SK-N-SH treated with all-trans-retinoic acid at 6 μM for 48 hours (cell line): ENCODE results near the gene KRTAP10-7.
"Not testable (repeated sequence)": the region's sequence is repeated elsewhere in the genome, so short reads cannot be mapped to it uniquely, and the experiment has no call there.

ENCODE experiments used
- ATAC-seq: fragments of 200-7000 bp; cut with Tn5 transposase; 3 replicates; pipeline ENCODE4 v1.9.1; 2020; ENCODE audit warnings: mild to moderate bottlenecking, moderate library complexity
- ARNTL ChIP-seq: fragments of 450-650 bp; formaldehyde crosslinking; IDR thresholded peaks from 2 replicates; pipeline ENCODE4 v1.5.0; 2020; ENCODE audit warnings: low read depth, mild to moderate bottlenecking, moderate library complexity, borderline replicate concordance
- BACH2 ChIP-seq: fragments of 250-450 bp; sonication (Bioruptor Pico); IDR thresholded peaks from 2 replicates; pipeline ENCODE4 v1.9.0; 2021; ENCODE audit warnings: mild to moderate bottlenecking, borderline replicate concordance
- CREB5 ChIP-seq: fragments of 250-450 bp; sonication (Bioruptor Pico); IDR thresholded peaks from 2 replicates; pipeline ENCODE4 v1.5.1; 2020; ENCODE audit warnings: low read depth, mild to moderate bottlenecking, moderate library complexity
- CSDC2 ChIP-seq: fragments of 250-450 bp; sonication (Bioruptor Pico); IDR thresholded peaks from 2 replicates; pipeline ENCODE4 v1.5.0; 2020; ENCODE audit warnings: mild to moderate bottlenecking, moderate library complexity
- ESRRG ChIP-seq: fragments of 250-450 bp; sonication (Bioruptor Pico); IDR thresholded peaks from 2 replicates; pipeline ENCODE4 v1.6.1; 2021; ENCODE audit warnings: mild to moderate bottlenecking
- GLIS3 ChIP-seq: fragments of 250-450 bp; sonication (Bioruptor Pico); IDR thresholded peaks from 2 replicates; pipeline ENCODE4 v1.5.0; 2020; ENCODE audit warnings: mild to moderate bottlenecking, moderate library complexity
- ISL1 ChIP-seq: fragments of 250-450 bp; sonication (Bioruptor Pico); IDR thresholded peaks from 2 replicates; pipeline ENCODE4 v2.1.2; 2022; ENCODE audit warnings: mild to moderate bottlenecking, moderate library complexity
- PATZ1 ChIP-seq: fragments of 250-450 bp; sonication (Bioruptor Pico); IDR thresholded peaks from 2 replicates; pipeline ENCODE4 v1.8.0; 2020; ENCODE audit warnings: mild to moderate bottlenecking, moderate library complexity, borderline replicate concordance
- POU6F1 ChIP-seq: fragments of 250-450 bp; sonication (Bioruptor Pico); IDR thresholded peaks from 2 replicates; pipeline ENCODE4 v1.8.0; 2021; ENCODE audit warnings: low read depth, mild to moderate bottlenecking, moderate library complexity, borderline replicate concordance
- PPARA ChIP-seq: fragments of 250-450 bp; sonication (Bioruptor Pico); IDR thresholded peaks from 2 replicates; pipeline ENCODE4 v1.5.0; 2020; ENCODE audit warnings: mild to moderate bottlenecking, borderline replicate concordance
- RARB ChIP-seq: fragments of 250-450 bp; sonication (Bioruptor Pico); IDR thresholded peaks from 2 replicates; pipeline ENCODE4 v1.8.0; 2021; ENCODE audit warnings: mild to moderate bottlenecking, moderate library complexity
- SNAI2 ChIP-seq: fragments of 250-450 bp; sonication (Bioruptor Pico); IDR thresholded peaks from 2 replicates; pipeline ENCODE4 v1.5.0; 2020; ENCODE audit warnings: mild to moderate bottlenecking, moderate library complexity
- TCF4 ChIP-seq: fragments of 250-450 bp; sonication (Bioruptor Pico); IDR thresholded peaks from 2 replicates; pipeline ENCODE4 v1.8.0; 2021; ENCODE audit warnings: mild to moderate bottlenecking, moderate library complexity, borderline replicate concordance
- TOX ChIP-seq: fragments of 250-450 bp; sonication (Bioruptor Pico); IDR thresholded peaks from 2 replicates; pipeline ENCODE4 v1.8.0; 2021; ENCODE audit warnings: mild to moderate bottlenecking, moderate library complexity, borderline replicate concordance
- ZC3H10 ChIP-seq: fragments of 250-450 bp; sonication (Bioruptor Pico); IDR thresholded peaks from 2 replicates; pipeline ENCODE4 v1.5.1; 2021; ENCODE audit warnings: mild to moderate bottlenecking, moderate library complexity
- ZFP3 ChIP-seq: fragments of 250-450 bp; sonication (Bioruptor Pico); IDR thresholded peaks from 2 replicates; pipeline ENCODE4 v1.5.0; 2020; ENCODE audit warnings: mild to moderate bottlenecking, moderate library complexity
- ZFP30 ChIP-seq: fragments of 450-650 bp; formaldehyde crosslinking; IDR thresholded peaks from 2 replicates; pipeline ENCODE4 v1.5.0; 2022; ENCODE audit warnings: mild to moderate bottlenecking, moderate library complexity
- ZNF565 ChIP-seq: fragments of 450-650 bp; formaldehyde crosslinking; conservative IDR thresholded peaks from 2 replicates; pipeline ENCODE4 v1.5.0; 2020; ENCODE audit warnings: low read depth, mild to moderate bottlenecking, moderate library complexity
- ZNF70 ChIP-seq: fragments of 450-650 bp; formaldehyde crosslinking; IDR thresholded peaks from 2 replicates; pipeline ENCODE4 v1.5.0; 2020; ENCODE audit warnings: mild to moderate bottlenecking, moderate library complexity
- ZNF8 ChIP-seq: fragments of 450-650 bp; formaldehyde crosslinking; IDR thresholded peaks from 2 replicates; pipeline ENCODE4 v1.5.0; 2020; ENCODE audit warnings: mild to moderate bottlenecking, moderate library complexity
- TF ChIP-seq, protein P1 (sequence below): fragments of 250-450 bp; sonication (Bioruptor Pico); IDR thresholded peaks from 2 replicates; pipeline ENCODE4 v1.5.1; 2021; ENCODE audit warnings: mild to moderate bottlenecking, moderate library complexity
- TF ChIP-seq, protein P2 (sequence below): fragments of 250-450 bp; sonication (Bioruptor Pico); IDR thresholded peaks from 2 replicates; pipeline ENCODE4 v1.5.0; 2020; ENCODE audit warnings: mild to moderate bottlenecking, moderate library complexity

The KRTAP10-7 gene

DNA sequence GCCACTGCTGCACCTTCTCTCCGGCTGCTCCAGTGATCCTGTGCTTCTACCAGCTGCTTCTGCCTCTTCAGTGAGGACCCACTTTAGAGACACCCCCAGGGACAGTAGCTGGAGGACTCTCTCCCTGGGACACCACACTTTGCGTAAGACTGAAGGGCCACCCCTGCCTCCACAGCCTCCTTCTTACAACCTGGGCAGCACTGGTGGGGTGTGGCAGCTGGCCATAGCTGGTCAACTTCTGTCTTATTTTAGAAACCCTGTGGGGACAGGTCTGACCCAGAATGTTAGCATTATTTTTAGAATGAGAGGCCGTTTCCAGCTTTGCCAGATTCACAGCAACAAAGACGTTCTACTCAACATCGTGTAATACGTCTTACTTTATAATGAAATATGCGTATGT, 25.4 kb downstream of the KRTAP10-7 start:
- ATAC-seq = no peak
- no peak for TF ChIP-seq ZNF8 (CRISPR knock-in tag)
- TF ChIP-seq ISL1 (CRISPR knock-in tag) = no peak
- no peak for TF ChIP-seq ZFP3 (CRISPR knock-in tag)

GRCh38 chr21:44626262-44626661, 25.9 kb downstream of the KRTAP10-7 start:
- ATAC-seq = no peak
- TF ChIP-seq PPARA (CRISPR knock-in tag) (no peak), ZNF70 (CRISPR knock-in tag) (no peak), TCF4 (CRISPR knock-in tag) (no peak), ZNF8 (CRISPR knock-in tag) (no peak), ZNF565 (CRISPR knock-in tag) (no peak), ESRRG (CRISPR knock-in tag) (no peak), ZFP30 (CRISPR knock-in tag) (no peak), ZFP3 (CRISPR knock-in tag) (no peak), CSDC2 (CRISPR knock-in tag) (no peak), RARB (CRISPR knock-in tag) (no peak)
- TF ChIP-seq, protein P1, sequence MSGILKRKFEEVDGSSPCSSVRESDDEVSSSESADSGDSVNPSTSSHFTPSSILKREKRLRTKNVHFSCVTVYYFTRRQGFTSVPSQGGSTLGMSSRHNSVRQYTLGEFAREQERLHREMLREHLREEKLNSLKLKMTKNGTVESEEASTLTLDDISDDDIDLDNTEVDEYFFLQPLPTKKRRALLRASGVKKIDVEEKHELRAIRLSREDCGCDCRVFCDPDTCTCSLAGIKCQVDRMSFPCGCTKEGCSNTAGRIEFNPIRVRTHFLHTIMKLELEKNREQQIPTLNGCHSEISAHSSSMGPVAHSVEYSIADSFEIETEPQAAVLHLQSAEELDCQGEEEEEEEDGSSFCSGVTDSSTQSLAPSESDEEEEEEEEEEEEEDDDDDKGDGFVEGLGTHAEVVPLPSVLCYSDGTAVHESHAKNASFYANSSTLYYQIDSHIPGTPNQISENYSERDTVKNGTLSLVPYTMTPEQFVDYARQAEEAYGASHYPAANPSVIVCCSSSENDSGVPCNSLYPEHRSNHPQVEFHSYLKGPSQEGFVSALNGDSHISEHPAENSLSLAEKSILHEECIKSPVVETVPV = no peak

GRCh38 chr21:44626673-44627143, 26.3 kb downstream of the KRTAP10-7 start, which contains the start of gene KRTAP10-9:
Gene KRTAP10-9, plus strand, starts transcription at chr21:44627093. Its CDS starts 79 bp downstream, at chr21:44627172.
- no peak for ATAC-seq
- TF ChIP-seq ESRRG (CRISPR knock-in tag) = no peak
- TF ChIP-seq BACH2 (CRISPR knock-in tag) = no peak
- TF ChIP-seq ARNTL (CRISPR knock-in tag) = no peak
- TF ChIP-seq, all 23 proteins: peak for 0

DNA sequence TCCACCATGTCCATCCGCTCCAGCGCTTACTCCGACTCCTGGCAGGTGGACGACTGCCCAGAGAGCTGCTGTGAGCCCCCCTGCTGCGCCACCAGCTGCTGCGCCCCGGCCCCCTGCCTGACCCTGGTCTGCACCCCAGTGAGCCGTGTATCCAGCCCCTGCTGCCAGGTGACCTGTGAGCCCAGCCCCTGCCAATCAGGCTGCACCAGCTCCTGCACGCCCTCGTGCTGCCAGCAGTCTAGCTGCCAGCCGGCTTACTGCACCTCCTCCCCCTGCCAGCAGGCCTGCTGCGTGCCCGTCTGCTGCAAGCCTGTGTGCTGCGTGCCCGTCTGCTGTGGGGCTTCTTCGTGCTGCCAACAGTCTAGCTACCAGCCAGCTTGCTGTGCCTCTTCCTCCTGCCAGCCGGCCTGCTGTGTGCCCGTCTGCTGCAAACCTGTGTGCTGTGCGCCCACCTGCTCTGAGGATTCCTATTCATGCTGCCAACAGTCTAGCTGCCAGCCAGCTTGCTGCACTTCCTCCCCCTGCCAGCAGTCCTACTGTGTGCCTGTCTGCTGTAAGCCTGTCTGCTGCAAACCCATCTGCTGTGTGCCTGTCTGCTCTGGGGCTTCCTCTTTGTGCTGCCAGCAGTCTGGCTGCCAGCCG, 26.9 kb downstream of the KRTAP10-7 start:
- not testable (repeated sequence) for ATAC-seq

DNA sequence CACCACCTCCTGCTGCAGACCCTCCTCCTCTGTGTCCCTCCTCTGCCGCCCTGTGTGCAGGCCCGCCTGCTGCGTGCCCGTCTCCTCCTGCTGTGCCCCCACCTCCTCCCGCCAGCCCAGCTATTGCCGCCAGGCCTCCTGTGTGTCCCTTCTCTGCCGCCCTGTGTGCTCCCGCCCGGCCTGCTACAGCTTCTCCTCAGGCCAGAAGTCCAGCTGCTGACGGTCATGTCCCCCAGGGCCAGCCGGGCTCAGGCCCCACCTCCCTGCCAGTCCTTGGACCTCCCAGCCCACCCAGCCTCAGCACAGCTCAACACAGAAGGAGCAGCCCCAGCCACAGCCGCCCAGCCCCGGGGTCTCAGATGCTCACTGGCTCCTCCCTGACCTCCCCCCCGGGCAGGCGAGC, 27.4 kb downstream of the KRTAP10-7 start:
- ATAC-seq = not testable (repeated sequence)

DNA sequence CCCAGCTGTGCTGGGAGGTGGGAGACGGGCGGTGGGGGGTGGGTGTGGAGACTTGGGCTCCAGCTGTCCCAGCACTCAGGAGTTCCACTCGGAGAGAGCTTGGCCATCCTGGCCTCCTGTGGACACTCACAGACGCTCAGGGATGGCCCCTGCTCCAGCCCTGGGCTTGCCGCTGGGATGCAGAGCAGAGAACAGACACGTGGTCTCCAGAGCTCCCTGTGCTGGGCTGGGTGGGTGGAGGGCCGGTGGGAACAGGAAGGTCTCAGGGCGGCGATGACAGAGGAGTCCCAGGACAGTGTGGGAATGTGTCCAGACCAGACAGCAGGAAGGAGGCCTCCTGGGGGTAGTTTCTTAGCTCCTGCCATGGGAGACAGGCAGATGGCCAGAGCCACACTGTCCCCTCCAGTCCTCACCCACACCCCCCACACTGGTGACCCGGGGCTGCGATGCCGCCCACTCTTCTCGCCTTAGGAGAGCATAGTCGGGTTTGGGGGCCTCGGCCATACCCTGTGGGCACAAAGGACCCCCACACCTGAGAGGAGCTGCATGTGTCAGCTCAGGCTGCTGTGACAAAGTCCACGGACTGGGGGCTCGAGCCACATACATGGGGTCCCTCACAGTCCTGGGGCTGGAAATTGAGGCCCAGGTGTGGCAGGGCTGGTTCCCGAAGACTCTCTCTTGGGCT, 28.5 kb downstream of the KRTAP10-7 start:
- no peak for ATAC-seq
- TF ChIP-seq ZFP3 (CRISPR knock-in tag) (no peak), ESRRG (CRISPR knock-in tag) (no peak), POU6F1 (CRISPR knock-in tag) (no peak), PATZ1 (no peak), ZNF70 (CRISPR knock-in tag) (no peak), ZNF565 (CRISPR knock-in tag) (no peak), SNAI2 (no peak), ZC3H10 (no peak), TCF4 (CRISPR knock-in tag) (no peak), TOX (CRISPR knock-in tag) (no peak), GLIS3 (no peak), CREB5 (CRISPR knock-in tag) (no peak)
- TF ChIP-seq, protein P2, sequence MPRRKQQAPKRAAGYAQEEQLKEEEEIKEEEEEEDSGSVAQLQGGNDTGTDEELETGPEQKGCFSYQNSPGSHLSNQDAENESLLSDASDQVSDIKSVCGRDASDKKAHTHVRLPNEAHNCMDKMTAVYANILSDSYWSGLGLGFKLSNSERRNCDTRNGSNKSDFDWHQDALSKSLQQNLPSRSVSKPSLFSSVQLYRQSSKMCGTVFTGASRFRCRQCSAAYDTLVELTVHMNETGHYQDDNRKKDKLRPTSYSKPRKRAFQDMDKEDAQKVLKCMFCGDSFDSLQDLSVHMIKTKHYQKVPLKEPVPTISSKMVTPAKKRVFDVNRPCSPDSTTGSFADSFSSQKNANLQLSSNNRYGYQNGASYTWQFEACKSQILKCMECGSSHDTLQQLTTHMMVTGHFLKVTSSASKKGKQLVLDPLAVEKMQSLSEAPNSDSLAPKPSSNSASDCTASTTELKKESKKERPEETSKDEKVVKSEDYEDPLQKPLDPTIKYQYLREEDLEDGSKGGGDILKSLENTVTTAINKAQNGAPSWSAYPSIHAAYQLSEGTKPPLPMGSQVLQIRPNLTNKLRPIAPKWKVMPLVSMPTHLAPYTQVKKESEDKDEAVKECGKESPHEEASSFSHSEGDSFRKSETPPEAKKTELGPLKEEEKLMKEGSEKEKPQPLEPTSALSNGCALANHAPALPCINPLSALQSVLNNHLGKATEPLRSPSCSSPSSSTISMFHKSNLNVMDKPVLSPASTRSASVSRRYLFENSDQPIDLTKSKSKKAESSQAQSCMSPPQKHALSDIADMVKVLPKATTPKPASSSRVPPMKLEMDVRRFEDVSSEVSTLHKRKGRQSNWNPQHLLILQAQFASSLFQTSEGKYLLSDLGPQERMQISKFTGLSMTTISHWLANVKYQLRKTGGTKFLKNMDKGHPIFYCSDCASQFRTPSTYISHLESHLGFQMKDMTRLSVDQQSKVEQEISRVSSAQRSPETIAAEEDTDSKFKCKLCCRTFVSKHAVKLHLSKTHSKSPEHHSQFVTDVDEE = no peak
